Breast epithelium (tissue), 3 donors: Measurements from ENCODE around the gene FAM219B.

Source experiments
- CTCF ChIP-seq, 3 donors: fragments of 450-650 bp; IDR thresholded peaks; one replicate each; pipeline ENCODE4 v1.5.1; 2016 to 2017; ENCODE audit warnings: antibody characterized with exemption in 3 of 3, mild to moderate bottlenecking in 3 of 3, moderate library complexity in 3 of 3
- POLR2A ChIP-seq: fragments of 450-650 bp; IDR thresholded peaks from one replicate; pipeline ENCODE4 v1.6.1; 2016; ENCODE audit warnings: antibody characterized with exemption, mild to moderate bottlenecking, moderate library complexity

GRCh38 chr15:74888716-74889115 is 17.9 kb downstream of the FAM219B start:
- TF ChIP-seq CTCF (IDR thresholded peaks at IDR 0.05) (no peak), POLR2A (no peak)
